Skeletal muscle satellite cell (primary cell): Measurements from ENCODE around the gene GCK.

Source experiments
- H3K27me3 ChIP-seq: 2 replicates; pipeline ENCODE4 v1.7.0; 2013; ENCODE audit warnings: low read length; ENCODE audit not compliant: control insufficient read depth, insufficient read depth
- H3K36me3 ChIP-seq: 2 replicates; pipeline ENCODE4 v1.7.0; 2013; ENCODE audit warnings: mild to moderate bottlenecking, control low read depth, low read length; ENCODE audit not compliant: insufficient read depth
- H3K4me1 ChIP-seq: 2 replicates; pipeline ENCODE4 v1.7.0; 2013; ENCODE audit warnings: low read length; ENCODE audit not compliant: control insufficient read depth, insufficient read depth
- H3K4me2 ChIP-seq: 2 replicates; pipeline ENCODE4 v1.7.0; 2013; ENCODE audit warnings: mild to moderate bottlenecking, low read length
- H3K4me3 ChIP-seq: 2 replicates; pipeline ENCODE4 v1.7.0; 2013; ENCODE audit warnings: low read length
- H3K9ac ChIP-seq: 2 replicates; pipeline ENCODE4 v1.7.0; 2013; ENCODE audit warnings: mild to moderate bottlenecking, low read depth, low read length, moderate library complexity
- H3K9me3 ChIP-seq: replicated peaks from 2 replicates; pipeline ENCODE4 v1.7.0; 2013; ENCODE audit warnings: mild to moderate bottlenecking, control low read depth, low read length

GCK gene

DNA sequence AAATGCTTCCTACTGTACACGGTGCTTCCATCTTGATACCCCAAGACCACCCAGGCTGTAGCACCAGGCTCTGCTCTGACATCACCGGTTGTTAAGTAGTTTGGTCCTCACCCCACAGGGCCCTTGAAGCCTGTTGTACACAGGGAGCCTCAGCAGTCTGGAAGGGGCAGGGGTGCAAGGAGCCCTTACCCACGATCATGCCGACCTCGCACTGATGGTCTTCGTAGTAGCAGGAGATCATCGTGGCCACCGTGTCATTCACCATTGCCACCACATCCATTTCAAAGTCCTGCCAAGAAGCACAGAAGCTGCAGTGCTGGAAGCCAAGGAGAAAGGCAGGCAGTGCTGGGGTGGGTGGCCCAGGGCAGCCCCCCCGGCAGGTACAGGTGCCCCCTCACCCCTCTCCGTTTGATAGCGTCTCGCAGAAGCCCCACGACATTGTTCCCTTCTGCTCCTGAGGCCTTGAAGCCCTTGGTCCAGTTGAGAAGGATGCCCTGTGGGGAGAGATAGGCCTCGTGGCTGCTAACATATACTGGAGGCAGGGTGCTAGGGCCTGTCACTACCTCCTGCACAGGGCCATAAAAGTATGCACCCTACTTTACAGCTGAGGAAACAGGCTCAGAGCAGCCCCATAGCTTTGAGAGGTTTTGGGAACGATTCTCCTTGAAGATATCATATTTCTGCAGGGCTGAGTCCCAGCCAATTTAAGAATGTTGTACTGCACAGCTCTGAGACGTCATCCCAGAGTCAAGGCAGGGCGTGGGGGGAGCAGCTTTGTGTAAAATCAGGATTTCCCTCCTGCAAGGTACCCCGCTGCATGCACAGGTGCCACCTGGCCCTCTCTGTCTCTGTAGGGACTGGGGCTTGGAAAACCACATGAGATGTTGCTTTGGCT lies 39.4 kb downstream of the GCK start:
- no peak overlapping the region for H3K4me2 ChIP-seq
- no peak overlapping the region for H3K4me3 ChIP-seq
- peaks cover 20% of the 10 kb centered on the region for H3K27me3 ChIP-seq
- no peaks in the 10 kb centered on the region for H3K9me3 ChIP-seq
- peaks cover 10% of the 10 kb centered on the region for H3K4me1 ChIP-seq
- no peaks in the 10 kb centered on the region for H3K36me3 ChIP-seq
- H3K9ac ChIP-seq, result no peak overlapping the region

DNA sequence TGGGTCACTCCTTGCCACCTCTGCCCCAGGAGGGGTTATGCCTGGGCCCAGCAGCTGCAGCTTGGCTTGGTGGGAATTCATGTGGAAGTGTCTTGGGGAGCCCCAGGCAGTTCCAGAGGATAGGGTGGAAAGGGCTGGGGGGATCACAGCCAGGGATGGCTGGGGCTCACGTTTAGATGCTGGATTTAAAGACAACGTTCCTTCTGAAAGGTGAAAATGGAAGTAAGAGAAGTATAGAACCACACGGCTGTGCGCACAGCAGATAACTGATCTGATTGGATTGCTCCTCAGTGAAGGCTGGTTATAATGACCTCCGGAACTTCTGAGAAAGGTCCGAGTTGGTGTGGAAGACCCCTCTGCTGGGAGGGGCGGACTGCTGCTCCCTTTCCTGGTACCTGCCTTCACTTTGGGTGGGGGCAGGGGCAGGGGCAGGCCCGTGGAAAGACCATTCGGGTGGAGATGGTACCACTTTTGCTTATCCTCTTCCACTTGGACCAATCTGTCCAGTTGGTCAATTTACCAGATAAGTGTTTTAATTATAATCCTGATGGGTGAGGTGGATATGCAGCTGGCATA lies 40.2 kb downstream of the GCK start:
- Histone ChIP-seq H3K27me3 (peaks cover 19% of the 10 kb centered on the region), H3K4me2 (no peak overlapping the region), H3K4me1 (peaks cover 10% of the 10 kb centered on the region), H3K4me3 (no peak overlapping the region), H3K9me3 (no peaks in the 10 kb centered on the region), H3K36me3 (no peaks in the 10 kb centered on the region), H3K9ac (no peak overlapping the region)

DNA sequence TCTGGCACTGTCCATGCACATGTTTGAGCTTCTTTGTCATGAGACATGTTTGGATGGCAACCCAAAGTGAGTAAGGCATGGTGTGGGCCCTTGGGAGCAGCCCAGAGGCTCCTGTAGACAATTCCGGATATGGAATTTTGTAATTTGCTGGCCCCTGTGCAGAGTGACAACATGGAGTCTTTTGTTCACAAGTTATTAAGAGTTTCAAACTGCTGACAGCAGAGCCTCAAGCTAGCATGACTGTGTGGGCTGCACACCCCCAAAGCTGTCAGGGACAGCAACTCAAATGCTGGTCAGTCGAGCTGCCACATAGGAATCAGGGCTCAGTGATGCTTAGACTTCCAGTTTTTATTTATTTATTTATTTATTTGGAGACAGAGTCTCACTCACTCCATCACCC lies 41.1 kb downstream of the GCK start:
- H3K9ac ChIP-seq, result no peak overlapping the region
- no peaks in the 10 kb centered on the region for H3K9me3 ChIP-seq
- H3K36me3 ChIP-seq, result no peaks in the 10 kb centered on the region
- peaks cover 10% of the 10 kb centered on the region for H3K4me1 ChIP-seq
- H3K4me2 ChIP-seq, result no peak overlapping the region
- H3K27me3 ChIP-seq, result peaks cover 23% of the 10 kb centered on the region
- H3K4me3 ChIP-seq, result no peak overlapping the region

DNA sequence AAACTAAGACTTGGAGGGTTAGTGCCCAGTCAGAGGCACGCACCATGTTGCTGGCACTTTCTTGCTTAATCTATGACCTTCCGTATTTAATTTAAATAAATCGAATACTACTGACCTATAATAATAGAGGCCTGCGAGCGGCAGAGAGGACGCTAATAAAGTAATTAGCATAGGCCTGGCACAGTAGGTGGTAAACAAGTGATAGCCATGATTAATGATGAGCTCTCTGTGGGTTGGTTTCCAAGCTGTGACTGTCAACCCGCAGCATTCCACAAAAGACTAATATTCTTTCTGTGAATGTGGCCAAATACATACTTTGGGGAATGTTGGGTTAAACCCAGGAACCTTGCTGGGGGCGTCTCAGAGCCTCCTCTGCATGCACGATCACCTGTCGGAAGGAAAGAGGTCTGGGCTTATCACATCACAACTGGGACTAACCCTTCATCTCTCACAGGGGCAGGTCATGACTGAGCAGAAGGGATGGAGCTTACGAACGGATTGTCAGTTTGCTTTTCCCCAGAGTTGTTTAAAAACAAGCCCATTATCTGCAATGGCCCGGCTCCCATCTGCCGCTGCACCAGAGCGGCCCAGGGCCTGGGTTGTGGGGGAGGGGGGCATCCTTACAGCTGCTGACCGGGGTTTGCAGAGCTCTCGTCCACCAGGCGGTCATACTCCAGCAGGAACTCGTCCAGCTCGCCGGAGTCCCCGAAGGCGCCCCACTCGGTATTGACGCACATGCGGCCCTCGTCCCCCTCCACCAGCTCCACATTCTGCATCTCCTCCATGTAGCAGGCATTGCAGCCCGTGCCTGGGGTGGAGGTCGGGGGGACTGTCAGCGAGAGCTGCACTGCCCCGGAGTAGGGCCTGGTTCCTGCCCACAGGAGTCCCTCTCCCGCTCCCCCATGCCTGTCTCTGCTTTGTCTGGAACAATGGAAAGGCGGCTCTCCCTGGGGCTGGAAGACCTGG lies 41.9 kb downstream of the GCK start:
- H3K4me3 ChIP-seq, result no peak overlapping the region
- no peak overlapping the region for H3K9ac ChIP-seq

DNA sequence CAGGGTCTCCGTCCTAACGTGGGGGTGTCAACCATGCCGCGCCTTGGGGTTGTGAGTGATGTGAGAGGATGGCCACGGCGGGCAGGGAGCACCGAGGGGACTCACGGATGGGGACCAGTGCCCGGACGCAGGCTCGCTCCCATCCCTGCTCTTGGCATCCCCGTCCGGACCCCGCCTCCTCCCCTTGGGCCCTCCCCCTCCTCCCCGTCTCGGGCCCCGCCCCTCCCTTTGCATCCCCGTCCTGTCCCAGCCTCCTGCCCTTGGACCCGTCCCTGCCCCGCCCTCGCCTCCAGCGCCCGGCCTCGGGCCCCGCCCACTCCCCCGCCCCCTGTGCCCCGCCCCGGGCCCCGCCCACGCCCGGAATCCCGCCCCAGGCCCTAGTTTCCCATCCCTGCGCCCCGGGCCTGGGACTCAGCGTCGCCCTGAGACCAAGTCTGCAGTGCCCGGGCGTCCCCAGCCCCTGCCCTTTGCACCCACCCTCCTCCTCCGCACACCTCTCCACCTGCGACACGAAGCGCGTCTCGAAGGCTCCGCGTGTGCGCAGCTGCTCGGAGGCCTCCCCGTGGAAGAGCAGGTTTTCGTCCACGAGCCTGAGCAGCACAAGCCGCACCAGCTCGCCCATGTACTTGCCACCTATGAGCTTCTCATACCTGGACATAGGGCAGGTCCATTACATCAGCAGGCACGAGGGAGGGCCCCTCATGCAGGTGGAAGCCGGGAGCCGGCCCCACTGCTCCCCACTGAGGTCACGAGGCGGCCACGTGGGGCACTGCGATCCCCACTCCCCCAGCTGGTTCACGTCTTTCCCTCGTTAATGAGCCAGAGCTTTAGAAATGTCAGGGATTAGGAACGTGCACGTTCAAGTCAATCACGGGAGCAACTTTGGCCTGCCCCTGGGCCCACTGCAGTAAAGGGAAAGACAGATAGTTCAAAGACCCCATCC lies 43.0 kb downstream of the GCK start:
- peak overlapping the region; percentile 82 for H3K4me2 ChIP-seq
- peaks cover 29% of the 10 kb centered on the region for H3K27me3 ChIP-seq
- H3K36me3 ChIP-seq, result no peaks in the 10 kb centered on the region
- no peak overlapping the region for H3K9ac ChIP-seq
- peaks cover 10% of the 10 kb centered on the region for H3K4me1 ChIP-seq
- H3K9me3 ChIP-seq, result no peaks in the 10 kb centered on the region
- H3K4me3 ChIP-seq, result peak overlapping the region; percentile 62

More for the DNA sequence above, 41.9 kb downstream of the GCK start:
- Histone ChIP-seq H3K27me3 (peaks cover 23% of the 10 kb centered on the region), H3K4me1 (peaks cover 10% of the 10 kb centered on the region), H3K36me3 (no peaks in the 10 kb centered on the region), H3K9me3 (no peaks in the 10 kb centered on the region), H3K4me2 (no peak overlapping the region)

GRCh38 chr7:44145479-44145968 lies 43.7 kb downstream of the GCK start:
- Histone ChIP-seq H3K4me1 (peaks cover 10% of the 10 kb centered on the region), H3K4me3 (peak overlapping the region; percentile 62), H3K9ac (no peak overlapping the region), H3K27me3 (peaks cover 29% of the 10 kb centered on the region), H3K9me3 (no peaks in the 10 kb centered on the region), H3K4me2 (peak overlapping the region; percentile 82), H3K36me3 (no peaks in the 10 kb centered on the region)

- Histone ChIP-seq H3K9me3 (no peaks in the 10 kb centered on the region), H3K36me3 (no peaks in the 10 kb centered on the region), H3K4me3 (no peak overlapping the region), H3K4me1 (peaks cover 6% of the 10 kb centered on the region), H3K27me3 (peaks cover 29% of the 10 kb centered on the region), H3K9ac (no peak overlapping the region), H3K4me2 (no peak overlapping the region)
These were observed 44.2 kb downstream of the GCK start for GRCh38 chr7:44144968-44145478.

DNA sequence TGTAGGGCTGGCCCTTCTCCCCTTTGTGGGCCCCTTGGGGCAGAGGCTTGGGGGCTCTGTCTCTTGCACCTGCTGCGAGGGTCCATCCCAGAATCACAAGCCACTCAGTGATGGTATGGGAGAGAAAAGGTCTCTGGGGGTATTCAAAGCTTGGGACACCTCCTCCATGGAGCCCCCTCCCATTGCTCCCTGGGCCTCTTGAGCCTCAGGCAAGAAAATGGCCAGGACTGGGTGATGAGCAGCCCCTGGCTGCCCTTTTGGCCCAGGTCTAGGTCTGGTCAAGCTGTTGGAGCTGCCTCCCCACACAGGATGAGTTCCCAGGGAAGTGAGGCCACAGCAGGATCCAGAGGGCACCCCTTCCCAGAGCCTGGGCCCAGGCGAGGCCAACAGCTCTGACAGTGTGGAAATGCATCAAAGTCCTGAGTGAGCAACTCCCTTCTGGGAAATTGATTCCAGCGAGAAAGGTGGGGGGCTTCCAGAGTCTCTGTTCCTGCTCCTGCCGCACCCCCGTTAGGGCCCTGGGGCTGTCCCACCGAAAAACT lies 44.7 kb downstream of the GCK start:
- no peaks in the 10 kb centered on the region for H3K9me3 ChIP-seq
- no peak overlapping the region for H3K9ac ChIP-seq
- H3K36me3 ChIP-seq, result no peaks in the 10 kb centered on the region
- peaks cover 29% of the 10 kb centered on the region for H3K27me3 ChIP-seq
- H3K4me1 ChIP-seq, result peaks cover 6% of the 10 kb centered on the region
- H3K4me2 ChIP-seq, result no peak overlapping the region
- H3K4me3 ChIP-seq, result no peak overlapping the region

DNA sequence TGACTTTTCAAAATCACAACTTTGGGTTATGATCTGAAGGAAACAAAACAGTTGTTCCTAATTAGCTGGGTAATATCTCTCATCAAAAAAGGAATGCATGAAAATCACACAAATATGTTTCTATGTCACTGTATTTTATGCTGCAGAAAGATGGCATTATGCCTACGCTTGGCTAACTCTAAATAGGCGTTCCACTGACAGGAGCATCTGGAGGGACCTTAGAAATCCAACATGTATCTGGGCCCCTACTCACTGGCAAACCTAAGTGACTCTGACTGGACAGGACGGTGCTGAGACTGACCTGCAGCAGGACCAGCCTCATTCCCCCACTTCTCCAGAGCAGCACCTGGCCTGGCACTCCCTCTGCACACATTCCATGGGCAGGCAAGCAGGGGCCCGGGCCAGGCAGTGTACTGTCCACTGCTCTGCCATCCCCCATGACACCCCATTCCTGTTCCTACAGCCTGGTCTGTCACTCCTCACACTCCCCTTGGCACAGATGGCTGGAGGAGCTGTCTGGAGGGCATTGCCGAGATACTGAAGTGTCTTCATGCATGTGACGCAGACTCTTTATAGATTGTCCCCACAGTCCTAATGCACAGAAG lies 45.5 kb downstream of the GCK start:
- Histone ChIP-seq H3K4me2 (no peak overlapping the region), H3K4me3 (no peak overlapping the region), H3K9me3 (no peaks in the 10 kb centered on the region), H3K9ac (no peak overlapping the region), H3K36me3 (no peaks in the 10 kb centered on the region), H3K4me1 (peaks cover 6% of the 10 kb centered on the region), H3K27me3 (peaks cover 29% of the 10 kb centered on the region)

DNA sequence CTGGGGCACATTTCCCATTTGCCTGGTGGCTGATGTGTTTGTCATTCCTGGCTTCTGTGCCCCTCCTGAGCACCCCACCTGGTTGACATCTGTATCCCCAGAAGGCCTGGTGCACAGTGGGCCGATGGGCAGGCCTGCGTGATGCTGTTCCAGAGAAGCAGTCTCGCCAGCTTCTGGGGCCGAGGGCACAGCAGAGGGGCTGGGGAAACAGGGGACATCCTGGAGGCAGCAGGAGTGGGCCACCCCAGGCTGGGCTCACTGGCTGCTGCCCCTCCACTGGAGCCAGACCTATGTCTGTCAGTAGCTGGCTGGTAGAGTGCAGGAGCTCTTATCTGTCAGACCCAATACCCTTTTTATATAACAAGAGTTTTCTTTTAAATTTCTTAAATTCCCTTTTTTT lies 47.2 kb downstream of the GCK start:
- no peak overlapping the region for H3K9ac ChIP-seq
- peaks cover 19% of the 10 kb centered on the region for H3K27me3 ChIP-seq
- H3K9me3 ChIP-seq, result no peaks in the 10 kb centered on the region

More for the DNA sequence above, 47.2 kb downstream of the GCK start:
- no peak overlapping the region for H3K4me2 ChIP-seq
- H3K4me1 ChIP-seq, result peaks cover 6% of the 10 kb centered on the region
- H3K4me3 ChIP-seq, result no peak overlapping the region
- H3K36me3 ChIP-seq, result no peaks in the 10 kb centered on the region
